HepG2 (cell line): ENCODE measurements around the gene CREB3.

Source experiments
- HNRNPLL ChIP-seq: fragments of 200-400 bp; formaldehyde crosslinking; IDR thresholded peaks from 2 replicates; pipeline ENCODE4 v1.6.1; 2017; ENCODE audit warnings: mild to moderate bottlenecking, low read depth, low read length; ENCODE audit not compliant: poor library complexity, severe bottlenecking
- MIXL1 ChIP-seq: IDR thresholded peaks from 2 replicates; pipeline ENCODE4 v1.6.1; 2016
- POLR2AphosphoS5 ChIP-seq: IDR thresholded peaks from 2 replicates; pipeline ENCODE4 v1.6.1; 2012; ENCODE audit warnings: low read depth, low read length
- SMC3 ChIP-seq: IDR thresholded peaks from 2 replicates; pipeline ENCODE4 v1.6.1; 2011; ENCODE audit warnings: low read length, improper control_type of control experiment
- TAF1 ChIP-seq: sonication (generic); formaldehyde crosslinking; IDR thresholded peaks from 2 replicates; pipeline ENCODE4 v1.4.0; 2020; ENCODE audit warnings: missing genetic modification reagents
- ZNF451 ChIP-seq: sonication (generic); formaldehyde crosslinking; IDR thresholded peaks from 2 replicates; pipeline ENCODE4 v1.5.0; 2020; ENCODE audit warnings: mild to moderate bottlenecking, missing genetic modification reagents
- TF ChIP-seq, protein P1 (sequence below): IDR thresholded peaks from 2 replicates; pipeline ENCODE4 v1.6.1; 2012; ENCODE audit warnings: inconsistent platforms
- TF ChIP-seq, protein P2 (sequence below): sonication (generic); formaldehyde crosslinking; IDR thresholded peaks from 2 replicates; pipeline ENCODE4 v1.5.0; 2020; ENCODE audit warnings: mild to moderate bottlenecking, missing genetic modification reagents, moderate library complexity
- TF ChIP-seq, protein P3 (sequence below): sonication (generic); formaldehyde crosslinking; IDR thresholded peaks from 2 replicates; pipeline ENCODE4 v1.4.0; 2020; ENCODE audit warnings: missing genetic modification reagents, borderline replicate concordance

DNA sequence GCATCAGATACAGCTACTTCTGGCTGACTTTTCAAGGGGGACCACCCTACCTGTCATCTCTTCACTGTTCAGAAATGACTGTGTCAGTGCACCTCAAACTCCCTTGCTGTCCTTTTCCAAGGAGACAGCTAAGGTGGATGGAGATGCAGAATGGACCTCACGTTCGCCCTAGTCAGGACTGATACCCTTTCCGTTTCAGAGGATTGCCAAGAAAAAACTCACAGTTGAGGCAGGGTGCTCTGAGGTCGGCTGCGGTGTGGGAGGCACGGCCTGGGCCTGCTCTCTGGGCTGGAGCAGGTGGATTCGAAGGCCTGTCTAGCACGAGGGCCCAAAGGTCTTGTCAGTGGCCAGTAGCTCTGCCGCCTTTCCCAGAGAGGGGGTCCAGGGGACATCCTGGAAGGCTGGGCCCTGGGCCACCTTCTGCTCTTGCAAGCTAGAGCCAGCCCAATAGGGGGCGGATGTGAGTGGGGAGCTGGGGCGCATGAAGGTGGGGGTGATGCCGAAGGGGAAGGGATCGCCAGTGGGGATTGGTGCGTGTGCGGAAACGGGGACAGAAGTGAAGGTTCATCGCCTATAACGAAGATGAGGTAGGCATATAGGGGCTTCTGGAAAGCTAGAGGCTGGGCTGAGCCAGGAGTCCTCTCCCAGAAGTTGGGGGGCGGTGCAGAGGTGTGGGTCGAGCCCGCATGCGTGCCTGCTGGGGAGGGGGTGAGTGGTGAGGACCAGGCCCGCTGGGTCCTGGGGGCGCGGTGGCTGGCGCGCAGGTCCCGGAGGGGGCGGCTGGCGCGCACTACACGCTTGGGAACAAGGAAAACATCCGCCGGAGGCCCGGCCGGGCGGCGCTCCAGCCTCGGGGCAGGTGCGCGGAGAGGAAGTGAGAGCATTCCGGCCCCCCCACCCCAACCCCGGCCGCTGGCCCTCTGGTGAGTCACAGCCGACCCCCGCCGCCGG, 24.1 kb downstream of the CREB3 start:
- TF ChIP-seq HNRNPLL (peak; percentile 75), TAF1 (CRISPR knock-in tag) (peak; percentile 65; the same call in 1 of the 2 replicates), MIXL1 (CRISPR knock-in tag) (0 out of 2 replicates have a peak, but pooled peaks have one; percentile 8), POLR2AphosphoS5 (no peak; the same call in 1 of the 2 replicates), SMC3 (no peak), ZNF451 (CRISPR knock-in tag) (peak; percentile 46; the same call in 1 of the 2 replicates)
- TF ChIP-seq, protein P1, sequence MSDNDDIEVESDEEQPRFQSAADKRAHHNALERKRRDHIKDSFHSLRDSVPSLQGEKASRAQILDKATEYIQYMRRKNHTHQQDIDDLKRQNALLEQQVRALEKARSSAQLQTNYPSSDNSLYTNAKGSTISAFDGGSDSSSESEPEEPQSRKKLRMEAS: peak; percentile 92
- TF ChIP-seq, protein P2, sequence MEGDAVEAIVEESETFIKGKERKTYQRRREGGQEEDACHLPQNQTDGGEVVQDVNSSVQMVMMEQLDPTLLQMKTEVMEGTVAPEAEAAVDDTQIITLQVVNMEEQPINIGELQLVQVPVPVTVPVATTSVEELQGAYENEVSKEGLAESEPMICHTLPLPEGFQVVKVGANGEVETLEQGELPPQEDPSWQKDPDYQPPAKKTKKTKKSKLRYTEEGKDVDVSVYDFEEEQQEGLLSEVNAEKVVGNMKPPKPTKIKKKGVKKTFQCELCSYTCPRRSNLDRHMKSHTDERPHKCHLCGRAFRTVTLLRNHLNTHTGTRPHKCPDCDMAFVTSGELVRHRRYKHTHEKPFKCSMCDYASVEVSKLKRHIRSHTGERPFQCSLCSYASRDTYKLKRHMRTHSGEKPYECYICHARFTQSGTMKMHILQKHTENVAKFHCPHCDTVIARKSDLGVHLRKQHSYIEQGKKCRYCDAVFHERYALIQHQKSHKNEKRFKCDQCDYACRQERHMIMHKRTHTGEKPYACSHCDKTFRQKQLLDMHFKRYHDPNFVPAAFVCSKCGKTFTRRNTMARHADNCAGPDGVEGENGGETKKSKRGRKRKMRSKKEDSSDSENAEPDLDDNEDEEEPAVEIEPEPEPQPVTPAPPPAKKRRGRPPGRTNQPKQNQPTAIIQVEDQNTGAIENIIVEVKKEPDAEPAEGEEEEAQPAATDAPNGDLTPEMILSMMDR (CRISPR knock-in tag): peak; percentile 87
- TF ChIP-seq, protein P3, sequence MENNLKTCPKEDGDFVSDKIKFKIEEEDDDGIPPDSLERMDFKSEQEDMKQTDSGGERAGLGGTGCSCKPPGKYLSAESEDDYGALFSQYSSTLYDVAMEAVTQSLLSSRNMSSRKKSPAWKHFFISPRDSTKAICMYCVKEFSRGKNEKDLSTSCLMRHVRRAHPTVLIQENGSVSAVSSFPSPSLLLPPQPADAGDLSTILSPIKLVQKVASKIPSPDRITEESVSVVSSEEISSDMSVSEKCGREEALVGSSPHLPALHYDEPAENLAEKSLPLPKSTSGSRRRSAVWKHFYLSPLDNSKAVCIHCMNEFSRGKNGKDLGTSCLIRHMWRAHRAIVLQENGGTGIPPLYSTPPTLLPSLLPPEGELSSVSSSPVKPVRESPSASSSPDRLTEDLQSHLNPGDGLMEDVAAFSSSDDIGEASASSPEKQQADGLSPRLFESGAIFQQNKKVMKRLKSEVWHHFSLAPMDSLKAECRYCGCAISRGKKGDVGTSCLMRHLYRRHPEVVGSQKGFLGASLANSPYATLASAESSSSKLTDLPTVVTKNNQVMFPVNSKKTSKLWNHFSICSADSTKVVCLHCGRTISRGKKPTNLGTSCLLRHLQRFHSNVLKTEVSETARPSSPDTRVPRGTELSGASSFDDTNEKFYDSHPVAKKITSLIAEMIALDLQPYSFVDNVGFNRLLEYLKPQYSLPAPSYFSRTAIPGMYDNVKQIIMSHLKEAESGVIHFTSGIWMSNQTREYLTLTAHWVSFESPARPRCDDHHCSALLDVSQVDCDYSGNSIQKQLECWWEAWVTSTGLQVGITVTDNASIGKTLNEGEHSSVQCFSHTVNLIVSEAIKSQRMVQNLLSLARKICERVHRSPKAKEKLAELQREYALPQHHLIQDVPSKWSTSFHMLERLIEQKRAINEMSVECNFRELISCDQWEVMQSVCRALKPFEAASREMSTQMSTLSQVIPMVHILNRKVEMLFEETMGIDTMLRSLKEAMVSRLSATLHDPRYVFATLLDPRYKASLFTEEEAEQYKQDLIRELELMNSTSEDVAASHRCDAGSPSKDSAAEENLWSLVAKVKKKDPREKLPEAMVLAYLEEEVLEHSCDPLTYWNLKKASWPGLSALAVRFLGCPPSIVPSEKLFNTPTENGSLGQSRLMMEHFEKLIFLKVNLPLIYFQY (CRISPR knock-in tag): peak; percentile 27; the same call in 1 of the 2 replicates
